OCI-LY3 (cell line): ENCODE measurements around the gene RDH8.

Experiments
- H2AFZ ChIP-seq: fragments of 200-600, 300-600 bp; shearing (Covaris generic); 2 replicates; pipeline ENCODE4 v1.6.0; 2014; ENCODE audit warnings: antibody characterized with exemption, low read depth, low read length
- H3K27ac ChIP-seq: fragments of 200-600, 300-600 bp; sonication (generic); 2 replicates; pipeline ENCODE4 v1.5.1; 2014; ENCODE audit warnings: mild to moderate bottlenecking, low read length, moderate library complexity, mixed read lengths
- H3K27me3 ChIP-seq: fragments of 200-600, 300-600 bp; sonication (generic); 2 replicates; pipeline ENCODE4 v1.6.1; 2014; ENCODE audit warnings: low read depth, low read length, mixed read lengths
- H3K36me3 ChIP-seq: fragments of 200-600, 300-600 bp; sonication (generic); replicated peaks from 2 replicates; pipeline ENCODE3; 2014; ENCODE audit warnings: low read depth, low read length, mixed read lengths
- H3K4me1 ChIP-seq: fragments of 300-600, 200-600 bp; sonication (generic); 2 replicates; pipeline ENCODE4 v1.6.1; 2014; ENCODE audit warnings: low read length, mixed read lengths
- H3K4me2 ChIP-seq: fragments of 200-600, 300-600 bp; sonication (generic); 2 replicates; pipeline ENCODE4 v1.6.1; 2014; ENCODE audit warnings: low read length, mixed read lengths
- H3K4me3 ChIP-seq: fragments of 300-600, 200-600 bp; sonication (generic); 2 replicates; pipeline ENCODE4 v1.5.1; 2014; ENCODE audit warnings: antibody characterized with exemption, mild to moderate bottlenecking, low read length, moderate library complexity
- H3K79me2 ChIP-seq: fragments of 300-600, 200-600 bp; shearing (Covaris generic); 2 replicates; pipeline ENCODE4 v1.6.1; 2014; ENCODE audit warnings: mild to moderate bottlenecking, low read length, mixed read lengths
- H3K9ac ChIP-seq: fragments of 300-600, 200-600 bp; shearing (Covaris generic); 2 replicates; pipeline ENCODE4 v1.6.0; 2014; ENCODE audit warnings: mild to moderate bottlenecking, low read length, moderate library complexity
- H3K9me3 ChIP-seq: fragments of 200-600, 300-600 bp; shearing (Covaris generic); 2 replicates; pipeline ENCODE4 v1.6.1; 2014; ENCODE audit warnings: low read length, mixed read lengths; ENCODE audit not compliant: insufficient read depth
- H4K20me1 ChIP-seq: fragments of 200-600, 300-600 bp; sonication (generic); 2 replicates; pipeline ENCODE4 v1.6.1; 2016; ENCODE audit warnings: low read length, mixed read lengths; ENCODE audit not compliant: insufficient read depth
- CTCF ChIP-seq: fragments of 200-600, 300-600 bp; sonication (generic); IDR thresholded peaks from 2 replicates; pipeline ENCODE4 v1.5.1; 2014; ENCODE audit warnings: antibody characterized with exemption, low read length, low read depth
- EZH2phosphoT487 ChIP-seq: fragments of 200-600 bp; shearing (Covaris generic); IDR thresholded peaks from 2 replicates; pipeline ENCODE4 v1.6.1; 2018; ENCODE audit warnings: antibody characterized with exemption, mixed run types, low read depth

RDH8 gene

GRCh38 chr19:10013316-10013715 is at the start of gene RDH8:
RDH8 (plus strand) TSS chr19:10013483; CDS start chr19:10013498, 15 bp downstream.
- no peak within 1 kb of the TSS for H3K4me3 ChIP-seq
- H3K27ac ChIP-seq = no peak within 1 kb of the TSS
- peaks cover 17% of the 10 kb centered on the region for H3K27me3 ChIP-seq
- no peak within 1 kb of the TSS for H3K9ac ChIP-seq
- no peaks in the 10 kb centered on the region for H3K9me3 ChIP-seq
- no peaks in the 10 kb centered on the region for H4K20me1 ChIP-seq
- H3K4me1 ChIP-seq = no peaks in the 10 kb centered on the region
- no peak within 1 kb of the TSS for H3K4me2 ChIP-seq
- no peaks in the 10 kb centered on the region for H3K36me3 ChIP-seq
- no peak for TF ChIP-seq CTCF
- TF ChIP-seq EZH2phosphoT487 = no peak
- no peak within 1 kb of the TSS for H2AFZ ChIP-seq
- H3K79me2 ChIP-seq = no peaks in the 10 kb centered on the region

GRCh38 chr19:9966024-9966423 is 47.3 kb upstream of the RDH8 start:
- TF ChIP-seq EZH2phosphoT487 (no peak), CTCF (no peak)
- no peaks in the 10 kb centered on the region for H3K79me2 ChIP-seq
- no peak overlapping the region for H3K27ac ChIP-seq
- H3K36me3 ChIP-seq = no peaks in the 10 kb centered on the region
- no peaks in the 10 kb centered on the region; the same call in 1 of the 2 replicates for H3K27me3 ChIP-seq
- H3K4me3 ChIP-seq = no peak overlapping the region
- no peaks in the 10 kb centered on the region for H4K20me1 ChIP-seq
- H3K9me3 ChIP-seq = no peaks in the 10 kb centered on the region
- no peaks in the 10 kb centered on the region for H3K4me1 ChIP-seq
- H2AFZ ChIP-seq = no peak overlapping the region
- no peak overlapping the region for H3K9ac ChIP-seq
- no peak overlapping the region for H3K4me2 ChIP-seq

GRCh38 chr19:9966448-9966847 is 46.8 kb upstream of the RDH8 start:
- H3K9me3 ChIP-seq = no peaks in the 10 kb centered on the region
- no peak overlapping the region for H3K4me3 ChIP-seq
- H3K27me3 ChIP-seq = no peaks in the 10 kb centered on the region; the same call in 1 of the 2 replicates
- TF ChIP-seq CTCF (no peak), EZH2phosphoT487 (no peak)
- H3K27ac ChIP-seq = no peak overlapping the region
- H3K9ac ChIP-seq = no peak overlapping the region
- no peak overlapping the region for H3K4me2 ChIP-seq
- H3K4me1 ChIP-seq = no peaks in the 10 kb centered on the region
- no peaks in the 10 kb centered on the region for H3K36me3 ChIP-seq
- H2AFZ ChIP-seq = no peak overlapping the region
- H3K79me2 ChIP-seq = no peaks in the 10 kb centered on the region
- no peaks in the 10 kb centered on the region for H4K20me1 ChIP-seq

GRCh38 chr19:9967326-9967725 is 46.0 kb upstream of the RDH8 start:
- TF ChIP-seq EZH2phosphoT487 = no peak
- TF ChIP-seq CTCF = no peak
- H3K4me3 ChIP-seq = no peak overlapping the region
- H3K9me3 ChIP-seq = no peaks in the 10 kb centered on the region
- H3K27me3 ChIP-seq = no peaks in the 10 kb centered on the region; the same call in 1 of the 2 replicates
- no peak overlapping the region for H3K4me2 ChIP-seq
- H3K27ac ChIP-seq = no peak overlapping the region
- no peaks in the 10 kb centered on the region for H3K79me2 ChIP-seq
- H2AFZ ChIP-seq = no peak overlapping the region
- no peaks in the 10 kb centered on the region for H3K4me1 ChIP-seq
- no peak overlapping the region for H3K9ac ChIP-seq
- H4K20me1 ChIP-seq = no peaks in the 10 kb centered on the region
- H3K36me3 ChIP-seq = no peaks in the 10 kb centered on the region
